ENCODE measurements around the gene LHX5. TPM values are rescaled to one million over a fixed set of nuclear protein-coding genes. Genes with fewer than 3 reads are reported as not detected.

Gene LHX5
- total and polyA plus RNA-seq, 2 experiments from 2014 or later: not detected

- no peak for DNase-seq (ENCODE audit: low read depth in 1 of 2, low spot score in 1 of 2)
- Histone ChIP-seq H3K36me3 (no peaks in the 10 kb centered on the region), H3K4me1 (ENCODE audit: low read depth) (no peaks in the 10 kb centered on the region), H3K9me3 (ENCODE audit: low read depth) (no peaks in the 10 kb centered on the region), H3K4me3 (no peak overlapping the region), H3K27ac (no peak overlapping the region), H3K27me3 (peaks cover 50% of the 10 kb centered on the region)
- TF ChIP-seq, protein P1, sequence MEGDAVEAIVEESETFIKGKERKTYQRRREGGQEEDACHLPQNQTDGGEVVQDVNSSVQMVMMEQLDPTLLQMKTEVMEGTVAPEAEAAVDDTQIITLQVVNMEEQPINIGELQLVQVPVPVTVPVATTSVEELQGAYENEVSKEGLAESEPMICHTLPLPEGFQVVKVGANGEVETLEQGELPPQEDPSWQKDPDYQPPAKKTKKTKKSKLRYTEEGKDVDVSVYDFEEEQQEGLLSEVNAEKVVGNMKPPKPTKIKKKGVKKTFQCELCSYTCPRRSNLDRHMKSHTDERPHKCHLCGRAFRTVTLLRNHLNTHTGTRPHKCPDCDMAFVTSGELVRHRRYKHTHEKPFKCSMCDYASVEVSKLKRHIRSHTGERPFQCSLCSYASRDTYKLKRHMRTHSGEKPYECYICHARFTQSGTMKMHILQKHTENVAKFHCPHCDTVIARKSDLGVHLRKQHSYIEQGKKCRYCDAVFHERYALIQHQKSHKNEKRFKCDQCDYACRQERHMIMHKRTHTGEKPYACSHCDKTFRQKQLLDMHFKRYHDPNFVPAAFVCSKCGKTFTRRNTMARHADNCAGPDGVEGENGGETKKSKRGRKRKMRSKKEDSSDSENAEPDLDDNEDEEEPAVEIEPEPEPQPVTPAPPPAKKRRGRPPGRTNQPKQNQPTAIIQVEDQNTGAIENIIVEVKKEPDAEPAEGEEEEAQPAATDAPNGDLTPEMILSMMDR (IDR thresholded peaks at IDR 0.05; ENCODE audit: low read depth, low read length): no peak
These were observed 32.4 kb downstream of the LHX5 start for GRCh38 chr12:113439301-113439597.

- TF ChIP-seq, protein P1 (IDR thresholded peaks at IDR 0.05; ENCODE audit: low read depth, low read length): no peak
- peaks cover 44% of the 10 kb centered on the region for H3K27me3 ChIP-seq
These were observed 33.0 kb downstream of the LHX5 start for GRCh38 chr12:113438523-113439300.

DNA sequence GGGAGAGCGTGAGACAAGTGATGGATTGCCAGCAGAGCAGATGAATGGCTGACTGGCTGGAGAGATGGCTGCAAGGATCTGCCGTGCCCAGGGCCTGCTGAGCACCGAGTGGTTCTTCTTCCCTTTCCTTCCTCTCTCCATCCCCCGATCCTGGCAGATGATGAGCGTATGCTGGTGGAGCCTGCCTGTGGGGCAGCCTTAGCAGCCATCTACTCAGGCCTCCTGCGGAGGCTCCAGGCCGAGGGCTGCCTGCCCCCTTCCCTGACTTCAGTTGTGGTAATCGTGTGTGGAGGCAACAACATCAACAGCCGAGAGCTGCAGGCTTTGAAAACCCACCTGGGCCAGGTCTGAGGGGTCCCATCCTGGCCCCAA, 34.0 kb downstream of the LHX5 start:
- H3K27ac ChIP-seq: no peak overlapping the region
- no peaks in the 10 kb centered on the region for H3K9me3 ChIP-seq (ENCODE audit: low read depth)
- H3K36me3 ChIP-seq: no peaks in the 10 kb centered on the region
- TF ChIP-seq, protein P1 (IDR thresholded peaks at IDR 0.05; ENCODE audit: low read depth, low read length): no peak
- no peak for DNase-seq (ENCODE audit: low read depth in 1 of 2, low spot score in 1 of 2)
- no peak overlapping the region for H3K4me3 ChIP-seq
- peaks cover 44% of the 10 kb centered on the region for H3K27me3 ChIP-seq
- H3K4me1 ChIP-seq (ENCODE audit: low read depth): no peaks in the 10 kb centered on the region

More at GRCh38 chr12:113438523-113439300, 33.0 kb downstream of the LHX5 start:
- no peak for DNase-seq (ENCODE audit: low read depth in 1 of 2, low spot score in 1 of 2)
- Histone ChIP-seq H3K36me3 (no peaks in the 10 kb centered on the region), H3K4me3 (no peak overlapping the region), H3K4me1 (ENCODE audit: low read depth) (no peaks in the 10 kb centered on the region), H3K27ac (no peak overlapping the region), H3K9me3 (ENCODE audit: low read depth) (no peaks in the 10 kb centered on the region)

DNA sequence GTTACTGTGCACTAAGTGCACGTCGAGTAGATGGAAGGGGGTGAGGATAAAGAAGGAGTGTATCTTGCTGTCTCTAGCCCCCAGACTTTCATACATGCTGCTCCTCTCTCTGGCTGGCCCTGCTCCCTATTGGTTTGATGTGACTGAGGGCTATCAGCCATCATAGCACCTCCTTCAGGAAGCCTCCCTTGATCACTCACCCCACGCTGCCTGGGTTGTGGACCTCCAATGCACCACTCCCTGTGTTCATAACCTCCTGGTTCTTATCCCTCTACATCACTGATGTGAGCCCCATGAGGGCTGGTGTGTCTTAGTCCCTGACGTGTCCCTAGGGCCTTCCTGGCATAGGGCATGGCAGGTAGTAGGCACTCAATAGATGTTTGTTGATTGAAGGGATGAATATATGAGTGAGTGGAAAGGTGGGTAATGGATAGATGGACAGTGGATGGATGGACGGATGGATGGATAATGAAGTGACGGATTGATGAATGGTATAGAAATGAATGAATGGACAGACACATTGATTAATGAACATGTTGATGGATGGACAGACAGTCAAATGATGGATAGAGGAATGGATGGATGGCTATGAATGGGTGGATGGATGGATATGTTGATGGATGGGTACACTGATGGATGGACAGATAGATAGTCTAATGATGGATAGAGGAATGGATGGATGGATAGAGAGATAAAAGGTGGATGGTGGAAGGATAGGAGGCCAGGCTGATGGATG, 34.5 kb downstream of the LHX5 start:
- Histone ChIP-seq H3K27ac (no peak overlapping the region), H3K36me3 (no peaks in the 10 kb centered on the region)
- TF ChIP-seq, protein P1 (IDR thresholded peaks at IDR 0.05; ENCODE audit: low read depth, low read length): no peak

DNA sequence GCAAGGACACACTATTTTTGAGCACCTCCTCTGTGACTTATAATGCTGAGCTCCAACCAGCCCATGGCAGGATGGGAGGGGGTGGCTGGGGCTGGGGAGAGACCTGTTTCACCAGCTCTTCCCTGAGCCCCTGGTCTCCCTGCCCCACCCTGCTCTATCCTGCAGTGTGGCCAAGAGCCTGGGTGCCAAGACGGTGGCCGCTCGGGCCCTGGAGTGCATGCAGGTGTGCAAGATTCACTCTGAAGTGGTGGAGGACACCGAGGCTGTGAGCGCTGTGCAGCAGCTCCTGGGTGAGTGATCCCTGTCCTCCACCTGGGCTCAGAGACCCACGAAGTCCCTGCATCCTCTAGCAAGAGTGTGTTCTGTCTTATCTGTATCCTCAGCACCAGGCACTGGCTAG, 35.1 kb downstream of the LHX5 start:
- no peaks in the 10 kb centered on the region for H3K36me3 ChIP-seq
- DNase-seq (ENCODE audit: low read depth in 1 of 2, low spot score in 1 of 2): no peak
- TF ChIP-seq, protein P1 (IDR thresholded peaks at IDR 0.05; ENCODE audit: low read depth, low read length): no peak
- no peak overlapping the region for H3K27ac ChIP-seq
- no peaks in the 10 kb centered on the region for H3K4me1 ChIP-seq (ENCODE audit: low read depth)
- peaks cover 44% of the 10 kb centered on the region for H3K27me3 ChIP-seq
- no peak overlapping the region for H3K4me3 ChIP-seq
- no peaks in the 10 kb centered on the region for H3K9me3 ChIP-seq (ENCODE audit: low read depth)

More for the DNA sequence above, 34.5 kb downstream of the LHX5 start:
- Histone ChIP-seq H3K4me3 (no peak overlapping the region), H3K9me3 (ENCODE audit: low read depth) (no peaks in the 10 kb centered on the region), H3K27me3 (peaks cover 44% of the 10 kb centered on the region), H3K4me1 (ENCODE audit: low read depth) (no peaks in the 10 kb centered on the region)
- DNase-seq (ENCODE audit: low read depth in 1 of 2, low spot score in 1 of 2): no peak
